ENCODE data around the gene HIGD1C.

DNA sequence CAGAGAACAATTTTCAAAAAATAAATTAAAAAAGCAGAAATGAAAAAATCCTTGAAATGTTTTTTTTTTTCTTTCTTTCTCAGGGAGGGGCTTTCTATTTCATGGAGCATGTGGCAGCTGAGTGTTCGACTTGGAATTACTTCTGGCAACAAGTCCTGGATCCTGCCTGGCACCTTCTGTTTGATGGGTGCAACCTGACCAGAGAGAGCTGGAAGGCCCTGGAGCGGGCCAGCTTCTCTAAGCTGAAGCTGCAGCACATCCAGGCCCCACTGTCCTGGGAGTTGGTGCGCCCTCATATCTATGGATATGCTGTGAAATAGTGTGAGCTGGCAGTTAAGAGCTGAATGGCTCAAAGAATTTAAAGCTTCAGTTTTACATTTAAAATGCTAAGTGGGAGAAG, 22.5 kb upstream of the HIGD1C start:
- TF ChIP-seq POLR2A (IDR thresholded peaks at IDR 0.05; ENCODE audit: low read depth), result no peak
- no peak for TF ChIP-seq POLR2AphosphoS5 (IDR thresholded peaks at IDR 0.05)

Data from esophagus muscularis mucosa (tissue), 2 donors.